HEK293T (cell line): ENCODE results near the gene NDUFS1.
A peak's percentile ranks its signal among the peaks of the same experiment; 100 is the strongest.
"Not testable (repeated sequence)": the region's sequence is repeated elsewhere in the genome, so short reads cannot be mapped to it uniquely, and the experiment has no call there.

ENCODE experiments used
- CTCF ChIA-PET: fragments of 350-600 bp; formaldehyde crosslinking; extraction: SDS; loops from one replicate; lab custom pipeline; 2021; ENCODE audit warnings: antibody characterized with exemption, inconsistent platforms; lab: Yijun Ruan, JAX
- POLR2A ChIA-PET: fragments of 350-600 bp; formaldehyde crosslinking; extraction: SDS; loops from one replicate; lab custom pipeline; 2020; ENCODE audit warnings: antibody characterized with exemption, inconsistent platforms; lab: Yijun Ruan, JAX
- DNase-seq: peaks from one replicate; pipeline ENCODE4 v3.0.0; 2012; ENCODE audit warnings: mixed read lengths; ENCODE audit errors: extremely low spot score
- ARNT ChIP-seq: fragments of 450-650 bp; IDR thresholded peaks from 2 replicates; pipeline ENCODE4 v1.6.1; 2017; ENCODE audit warnings: mild to moderate bottlenecking
- BHLHE40 ChIP-seq: fragments of 450-650 bp; IDR thresholded peaks from 2 replicates; pipeline ENCODE4 v1.6.1; 2016; ENCODE audit warnings: mild to moderate bottlenecking, moderate library complexity, borderline replicate concordance
- CTBP1 ChIP-seq: fragments of 450-650 bp; IDR thresholded peaks from 2 replicates; pipeline ENCODE4 v1.6.1; 2016; ENCODE audit warnings: borderline replicate concordance
- ELF4 ChIP-seq: fragments of 450-650 bp; IDR thresholded peaks from 2 replicates; pipeline ENCODE4 v1.6.1; 2017; ENCODE audit warnings: antibody characterized with exemption
- FOXA1 ChIP-seq: fragments of 450-650 bp; IDR thresholded peaks from 2 replicates; pipeline ENCODE4 v1.6.1; 2016; ENCODE audit warnings: mild to moderate bottlenecking
- FOXK2 ChIP-seq: fragments of 450-650 bp; IDR thresholded peaks from 2 replicates; pipeline ENCODE4 v1.6.1; 2016; ENCODE audit warnings: mild to moderate bottlenecking
- FOXM1 ChIP-seq: fragments of 450-650 bp; IDR thresholded peaks from 2 replicates; pipeline ENCODE4 v1.6.1; 2017; ENCODE audit warnings: mild to moderate bottlenecking, borderline replicate concordance
- HDGF ChIP-seq: fragments of 450-650 bp; IDR thresholded peaks from 2 replicates; pipeline ENCODE4 v1.6.1; 2017; ENCODE audit warnings: antibody characterized with exemption, borderline replicate concordance
- L3MBTL2 ChIP-seq: fragments of 450-650 bp; conservative IDR thresholded peaks from 2 replicates; pipeline ENCODE4 v1.6.1; 2016; ENCODE audit warnings: mild to moderate bottlenecking
- LEF1 ChIP-seq: fragments of 450-650 bp; IDR thresholded peaks from 2 replicates; pipeline ENCODE4 v1.6.1; 2017; ENCODE audit warnings: mild to moderate bottlenecking, borderline replicate concordance
- NFRKB ChIP-seq: fragments of 450-650 bp; IDR thresholded peaks from 2 replicates; pipeline ENCODE4 v1.6.1; 2016; ENCODE audit warnings: mild to moderate bottlenecking, moderate library complexity
- SP1 ChIP-seq: fragments of 450-650 bp; IDR thresholded peaks from 2 replicates; pipeline ENCODE4 v1.6.1; 2017
- SUZ12 ChIP-seq: fragments of 450-650 bp; IDR thresholded peaks from 2 replicates; pipeline ENCODE4 v1.6.1; 2016; ENCODE audit warnings: mild to moderate bottlenecking
- TARDBP ChIP-seq: fragments of 450-650 bp; IDR thresholded peaks from 2 replicates; pipeline ENCODE4 v1.6.1; 2016
- ZNF384 ChIP-seq: fragments of 450-650 bp; IDR thresholded peaks from 2 replicates; pipeline ENCODE4 v1.6.1; 2016
- TF ChIP-seq, protein P1 (sequence below): fragments of 450-650 bp; IDR thresholded peaks from 2 replicates; pipeline ENCODE4 v1.6.1; 2016

The NDUFS1 gene

DNA sequence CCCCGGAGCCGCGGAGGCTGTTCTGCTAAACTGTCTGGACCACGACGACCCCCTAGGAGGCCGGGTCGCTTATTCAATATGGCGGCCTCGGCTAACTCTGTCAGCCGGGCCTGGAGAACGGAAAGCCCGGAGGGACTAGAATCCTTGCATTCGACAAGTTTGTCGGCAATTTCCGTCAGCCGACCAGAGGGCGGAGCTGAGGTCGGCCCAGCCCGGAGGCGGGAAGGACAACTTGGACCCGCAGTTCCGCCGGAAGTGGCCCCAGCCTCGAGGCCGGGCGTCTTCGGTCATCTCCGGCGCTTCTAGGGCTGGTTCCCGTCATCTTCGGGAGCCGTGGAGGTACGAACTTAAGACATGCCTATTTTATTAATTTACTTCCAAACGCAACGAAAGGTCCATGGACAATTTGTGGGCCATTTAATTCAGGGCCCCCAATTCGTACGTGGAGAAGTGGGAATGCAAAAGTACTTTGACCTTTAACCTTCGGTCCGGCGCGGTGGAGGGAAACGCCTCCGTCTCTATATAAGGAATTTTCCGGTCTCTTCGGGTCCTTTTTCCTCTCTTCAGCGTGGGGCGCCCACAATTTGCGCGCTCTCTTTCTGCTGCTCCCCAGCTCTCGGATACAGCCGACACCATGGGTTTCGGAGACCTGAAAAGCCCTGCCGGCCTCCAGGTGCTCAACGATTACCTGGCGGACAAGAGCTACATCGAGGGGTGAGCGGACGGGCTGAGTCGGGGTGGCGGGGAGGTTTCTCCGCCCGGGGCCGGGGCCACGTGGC lies at the start of gene NDUFS1, which contains the start of gene EEF1B2:
Gene NDUFS1, minus strand, starts transcription at position 99 of the 779 bp plus-strand sequence. CDS start 5,766 bp downstream, outside the sequence.
Gene EEF1B2, plus strand, starts transcription at position 550 of the 779 bp plus-strand sequence. Its CDS starts 85 bp downstream, at position 635.
- DNase-seq = peak; percentile 97
- peak; percentile 79; the same call in 1 of the 2 replicates for TF ChIP-seq L3MBTL2
- TF ChIP-seq FOXK2 = no peak
- no peak for TF ChIP-seq LEF1
- TF ChIP-seq SUZ12 = no peak
- no peak for TF ChIP-seq BHLHE40
- TF ChIP-seq, protein P1, sequence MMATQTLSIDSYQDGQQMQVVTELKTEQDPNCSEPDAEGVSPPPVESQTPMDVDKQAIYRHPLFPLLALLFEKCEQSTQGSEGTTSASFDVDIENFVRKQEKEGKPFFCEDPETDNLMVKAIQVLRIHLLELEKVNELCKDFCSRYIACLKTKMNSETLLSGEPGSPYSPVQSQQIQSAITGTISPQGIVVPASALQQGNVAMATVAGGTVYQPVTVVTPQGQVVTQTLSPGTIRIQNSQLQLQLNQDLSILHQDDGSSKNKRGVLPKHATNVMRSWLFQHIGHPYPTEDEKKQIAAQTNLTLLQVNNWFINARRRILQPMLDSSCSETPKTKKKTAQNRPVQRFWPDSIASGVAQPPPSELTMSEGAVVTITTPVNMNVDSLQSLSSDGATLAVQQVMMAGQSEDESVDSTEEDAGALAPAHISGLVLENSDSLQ = peak; percentile 35; the same call in 1 of the 2 replicates
- TF ChIP-seq FOXA1 = no peak
- POLR2A ChIA-PET = interaction anchor here (0.6 to 2.4 kb wide), 9 partner anchors 8 to 285 kb away, joined by 3 to 10 read pairs (median 4); a partner anchor contains a TSS
- CTCF ChIA-PET = no interaction called here

GRCh38 chr2:206208900-206209299 lies 49.7 kb upstream of the NDUFS1 start:
- DNase-seq = no peak
- TF ChIP-seq FOXM1 = no peak
- TF ChIP-seq BHLHE40 = no peak
- TF ChIP-seq TARDBP = no peak
- TF ChIP-seq LEF1 = no peak
- TF ChIP-seq FOXK2 = no peak
- no peak for TF ChIP-seq SP1
- no peak for TF ChIP-seq CTBP1
- TF ChIP-seq FOXA1 = no peak
- TF ChIP-seq ELF4 = no peak
- TF ChIP-seq, protein P1 = no peak
- TF ChIP-seq SUZ12 = no peak
- no peak for TF ChIP-seq L3MBTL2
- TF ChIP-seq HDGF = no peak
- TF ChIP-seq ARNT = no peak
- ChIA-PET POLR2A (no interaction called here), CTCF (no interaction called here)

- CTCF ChIA-PET, POLR2A ChIA-PET, DNase-seq: not testable (repeated sequence)
Measured at GRCh38 chr2:206207316-206207715, 48.1 kb upstream of the NDUFS1 start.

- CTCF ChIA-PET = interaction anchor here (0.6 kb wide), 1 partner anchor 30 kb away, joined by 4 read pairs; no protein-coding TSS in a partner anchor
- DNase-seq = no peak
- TF ChIP-seq BHLHE40 (no peak), SP1 (no peak), ARNT (no peak), SUZ12 (no peak), NFRKB (no peak)
- POLR2A ChIA-PET = interaction anchor here (1.4 kb wide), 1 partner anchor 45 kb away, joined by 4 read pairs; the partner anchor contains the start of genes EEF1B2 and NDUFS1
Measured at GRCh38 chr2:206204710-206205109, 45.5 kb upstream of the NDUFS1 start.

DNA sequence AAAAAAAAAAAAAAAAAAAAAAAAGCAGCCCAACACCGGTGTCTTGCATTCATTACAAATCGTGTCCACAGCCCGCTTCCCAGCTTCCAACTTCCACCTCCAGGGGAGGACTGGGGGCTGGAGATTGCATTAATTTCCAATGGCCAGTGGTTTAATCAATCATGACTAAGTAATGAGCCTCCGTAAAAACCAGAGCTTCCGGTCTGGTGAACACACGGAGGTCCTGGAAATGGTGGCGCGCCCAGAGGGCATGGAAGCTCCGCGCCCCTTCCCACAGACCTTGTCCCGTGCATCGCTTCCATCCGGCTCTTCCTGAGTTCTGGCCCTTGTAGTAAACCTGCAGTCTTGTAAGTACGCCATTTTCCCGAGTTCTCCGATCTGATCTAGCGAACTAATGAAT lies 44.1 kb upstream of the NDUFS1 start:
- DNase-seq = no peak
- CTCF ChIA-PET = interaction anchor here (0.6 to 1.1 kb wide), 4 partner anchors 10 to 1035 kb away, joined by 3 to 5 read pairs (median 4); a partner anchor contains a TSS
- TF ChIP-seq ZNF384 (no peak), CTBP1 (no peak)
- POLR2A ChIA-PET = interaction anchor here (0.7 to 1.4 kb wide), 2 partner anchors 44 to 71 kb away, joined by 3 to 4 read pairs; partner anchors contain the start of genes EEF1B2, NDUFS1 and ZDBF2

DNA sequence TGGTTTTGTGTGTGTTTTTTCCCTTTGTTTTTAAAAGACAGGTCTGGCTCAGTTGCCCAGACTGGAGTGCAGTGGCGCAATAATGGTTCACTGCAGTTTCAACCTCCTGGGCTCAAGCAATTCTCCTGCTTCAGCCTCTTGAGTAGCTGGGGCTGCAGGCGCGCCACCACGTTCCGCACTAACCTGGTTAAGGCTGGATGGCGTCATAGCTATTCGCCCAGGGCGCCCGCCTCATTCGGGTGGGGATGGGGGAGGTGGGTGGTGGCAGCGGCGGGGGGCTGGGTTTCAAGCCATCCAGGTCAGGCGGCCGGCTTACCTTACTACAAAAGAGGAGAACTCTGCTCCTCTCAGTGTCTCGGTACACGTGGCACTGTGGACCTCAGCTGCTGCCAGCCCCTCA lies 43.2 kb upstream of the NDUFS1 start:
- ChIA-PET POLR2A (no interaction called here), CTCF (no interaction called here)
- TF ChIP-seq FOXA1 (no peak), FOXM1 (no peak), TARDBP (no peak), ELF4 (no peak), BHLHE40 (no peak), LEF1 (no peak), SP1 (no peak), ARNT (no peak), NFRKB (no peak), CTBP1 (no peak), SUZ12 (no peak), ZNF384 (no peak), L3MBTL2 (no peak), FOXK2 (no peak)
- TF ChIP-seq, protein P1 = no peak
- DNase-seq = no peak
